Sciatic nerve (tissue), 2 donors: ENCODE results near the gene ACOT13. TPM values are rescaled to one million over a fixed set of nuclear protein-coding genes. Genes with fewer than 3 reads are reported as not detected.
"Not testable (repeated sequence)": the region's sequence is repeated elsewhere in the genome, so short reads cannot be mapped to it uniquely, and the experiment has no call there.

Source experiments
- ATAC-seq: fragments of 200-7000 bp; cut with Tn5 transposase; one replicate; pipeline ENCODE4 v1.9.1; 2020; ENCODE audit warnings: mild to moderate bottlenecking, moderate library complexity
- DNase-seq: peaks from one replicate; pipeline ENCODE4 v3.0.0-alpha.2; 2020; ENCODE audit warnings: low spot score
- intact Hi-C: fragments of 100-400 bp; cut with DNase I; formaldehyde crosslinking; loops from one replicate; pipeline ENCODE4 v1.14.2; 2022
- total RNA-seq: library from RNA; stranded (reverse); fragmentation: NEBNext Ultra II Directional; extraction: Animal tissue kit (Norgen Biotek cat#: 25700); gene quantifications from one replicate; pipeline ENCODE4 v1.2.1, GENCODE V29; 2021
- donor health status: DM: no; HTN: no; CAD: no.
- donor health status: DM: no; HTN: no; CAD: no.

The ACOT13 gene
- total RNA-seq, 1 donor from 2014 or later, result 17.3 TPM

GRCh38 chr6:24658573-24659560, 8.0 kb upstream of the ACOT13 start:
- ATAC-seq, result peak; percentile 41
- intact Hi-C loops, result no loop called here
- DNase-seq, result no peak

DNA sequence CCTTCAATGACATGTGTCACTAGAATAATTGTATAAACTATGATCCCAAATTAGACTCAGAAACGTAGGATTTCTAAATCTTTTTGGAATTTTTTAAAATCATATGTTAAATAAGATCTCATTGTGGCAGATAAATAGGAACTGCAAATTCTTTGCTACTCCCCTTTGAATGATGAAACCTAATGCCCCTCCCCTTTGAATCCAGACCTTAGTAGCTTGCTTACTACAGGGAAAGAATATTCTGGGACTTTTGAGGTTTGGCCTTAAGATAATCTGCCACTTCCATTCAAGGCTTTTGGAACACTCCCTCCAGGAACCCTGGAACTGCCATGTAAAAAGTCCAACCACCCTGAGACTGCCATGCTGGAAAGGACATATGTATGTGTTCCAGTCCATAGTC, 7.3 kb upstream of the ACOT13 start:
- intact Hi-C loops, result no loop called here

GRCh38 chr6:24660105-24660504, 6.8 kb upstream of the ACOT13 start:
- intact Hi-C loops, result no loop called here
- ATAC-seq (no peak), DNase-seq (no peak)

More for the DNA sequence above, 7.3 kb upstream of the ACOT13 start:
- DNase-seq, result no peak
- ATAC-seq, result no peak

GRCh38 chr6:24661759-24662158, 5.1 kb upstream of the ACOT13 start:
- ATAC-seq, DNase-seq, intact Hi-C loops: not testable (repeated sequence)

- intact Hi-C loops, result no loop called here
- no peak for DNase-seq
- ATAC-seq, result no peak
These were observed 4.6 kb upstream of the ACOT13 start for GRCh38 chr6:24662236-24662635.

GRCh38 chr6:24663189-24663588, 3.7 kb upstream of the ACOT13 start:
- intact Hi-C loops, result no loop called here
- DNase-seq, result no peak
- no peak for ATAC-seq

- no peak for DNase-seq
- ATAC-seq, result no peak
- intact Hi-C loops, result no loop called here
These were observed 2.6 kb upstream of the ACOT13 start for GRCh38 chr6:24664046-24664987.

DNA sequence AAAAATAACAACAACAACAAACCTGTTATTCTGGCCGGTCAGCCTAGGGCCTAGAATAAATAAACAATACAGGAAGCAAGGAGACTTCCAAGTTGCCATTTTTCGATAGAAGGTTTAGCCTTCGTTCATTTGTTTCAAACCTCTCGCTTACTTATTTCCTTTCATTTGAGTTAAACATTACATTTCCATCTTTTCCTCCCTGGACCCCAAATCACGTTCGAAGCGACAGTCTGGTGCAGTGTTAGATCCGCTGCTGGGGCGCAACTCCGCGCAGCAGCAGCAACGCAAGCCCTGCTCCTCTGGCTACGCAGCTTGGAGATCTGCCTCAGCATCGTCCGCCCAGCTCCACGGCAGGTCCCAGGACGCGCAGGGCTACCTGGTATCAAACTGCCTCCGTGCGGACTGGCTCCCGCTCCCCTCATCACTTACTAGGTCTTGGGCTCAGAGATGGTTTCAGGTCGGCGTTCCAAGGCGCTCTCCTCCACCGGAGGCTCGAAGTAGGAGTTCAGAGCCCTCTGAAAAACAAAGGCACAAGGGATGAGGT, 708 bp upstream of the ACOT13 start:
- ATAC-seq, result peak; percentile 48
- DNase-seq, result peak; percentile 65
- intact Hi-C loops, result no loop called here

DNA sequence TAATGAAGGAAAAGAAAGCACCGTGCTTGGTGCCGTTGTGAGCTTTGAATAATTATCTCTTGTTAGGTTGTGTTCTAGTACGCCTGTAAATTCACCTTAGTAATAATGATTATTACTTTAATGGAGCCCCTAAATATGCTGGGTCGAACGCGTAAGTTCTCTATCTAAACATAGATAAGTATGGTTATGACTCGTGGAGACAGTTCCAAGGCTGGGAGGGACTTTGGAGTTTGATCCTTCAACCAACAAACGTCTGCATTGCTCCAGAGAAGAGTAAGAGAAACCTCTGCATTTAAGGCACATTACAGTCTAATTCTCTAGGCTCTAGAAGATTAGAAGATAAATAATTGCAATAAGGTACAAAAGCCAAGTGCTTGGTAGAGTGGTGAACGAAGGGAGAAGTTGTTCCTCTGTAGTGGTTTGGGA, 514 bp downstream of the ACOT13 start:
- intact Hi-C loops, result no loop called here
- ATAC-seq (no peak), DNase-seq (no peak)

- intact Hi-C loops, DNase-seq, ATAC-seq: not testable (repeated sequence)
These were observed 1.5 kb downstream of the ACOT13 start for GRCh38 chr6:24668066-24668996.

GRCh38 chr6:24668997-24669361, 2.1 kb downstream of the ACOT13 start:
- DNase-seq (no peak), ATAC-seq (no peak)
- intact Hi-C loops, result no loop called here

DNA sequence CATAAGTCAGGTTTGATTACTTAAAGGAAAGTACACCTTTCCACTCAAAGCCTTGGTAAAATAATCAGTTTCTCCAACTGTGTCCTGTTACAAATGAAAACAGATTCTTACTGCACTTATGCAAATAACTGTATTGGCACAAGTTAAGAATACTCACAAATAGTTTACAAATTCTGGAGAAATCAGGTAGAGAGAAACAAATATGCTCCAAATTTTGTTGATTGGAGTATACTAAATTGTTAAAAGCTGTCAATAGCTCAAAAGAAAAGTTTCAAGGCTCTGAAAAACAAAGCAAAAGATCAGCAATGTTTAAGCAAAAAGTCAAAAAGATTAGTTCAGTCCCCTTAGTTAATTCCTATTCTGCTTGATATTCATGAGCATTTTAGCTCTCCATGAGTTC, 3.6 kb downstream of the ACOT13 start:
- DNase-seq, intact Hi-C loops, ATAC-seq: not testable (repeated sequence)

DNA sequence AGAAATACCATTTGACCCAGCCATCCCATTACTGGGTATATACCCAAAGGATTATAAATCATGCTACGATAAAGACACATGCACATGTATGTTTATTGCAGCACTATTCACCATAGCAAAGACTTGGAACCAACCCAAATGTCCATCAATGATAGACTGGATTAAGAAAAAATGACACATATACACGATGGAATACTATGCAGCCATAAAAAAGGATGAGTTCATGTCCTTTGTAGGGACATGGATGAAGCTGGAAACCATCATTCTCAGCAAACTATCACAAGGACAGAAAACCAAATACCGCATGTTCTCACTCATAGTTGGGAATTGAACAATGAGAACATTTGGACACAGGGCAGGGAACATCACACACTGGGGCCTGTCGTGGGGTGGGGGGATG, 4.2 kb downstream of the ACOT13 start:
- intact Hi-C loops, ATAC-seq, DNase-seq: not testable (repeated sequence)

DNA sequence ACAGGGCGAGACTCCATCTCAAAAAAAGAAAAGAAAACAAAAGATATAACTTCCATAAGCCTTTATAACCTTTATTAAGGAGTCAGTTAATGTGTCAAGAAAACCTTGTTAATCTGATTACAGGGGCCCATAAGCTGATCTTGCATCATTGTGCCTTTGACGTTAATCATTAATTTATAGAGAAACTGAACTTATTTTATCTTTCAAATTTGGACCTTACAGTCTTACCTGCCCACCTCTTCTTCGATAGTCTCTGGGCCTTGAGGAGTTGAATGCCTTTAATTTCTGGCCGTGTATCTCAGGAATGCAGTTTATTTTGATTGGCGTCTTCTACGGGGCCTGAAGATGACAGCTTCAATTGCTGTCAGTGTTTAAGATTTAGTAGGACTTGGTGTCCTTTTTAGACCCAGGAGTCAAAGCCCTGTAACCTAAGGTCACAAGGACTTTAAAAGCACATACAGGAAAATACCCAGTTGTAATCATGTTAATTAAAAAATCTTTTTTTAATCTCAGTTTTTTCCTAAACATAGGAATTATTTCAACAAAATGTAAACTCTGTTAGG, 5.8 kb downstream of the ACOT13 start:
- ATAC-seq (no peak), DNase-seq (no peak)
- intact Hi-C loops, result no loop called here

DNA sequence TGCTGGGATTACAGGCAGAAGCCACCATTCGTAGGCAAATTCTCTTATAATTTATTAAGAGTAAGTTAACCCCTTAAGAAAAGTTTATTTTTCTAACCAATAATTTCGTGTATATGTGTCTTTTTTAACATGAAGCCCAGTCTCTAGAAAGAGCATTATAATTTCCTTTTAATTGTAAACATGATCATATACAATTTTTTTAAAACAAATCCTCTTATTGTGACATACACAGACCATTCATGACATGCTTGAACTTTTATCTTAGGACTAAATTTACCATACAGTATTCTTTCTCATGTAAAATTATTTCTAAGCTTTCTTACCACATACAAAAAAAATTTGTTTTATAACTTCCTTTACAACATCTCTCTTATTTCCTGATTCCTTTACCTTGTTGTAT, 6.7 kb downstream of the ACOT13 start:
- DNase-seq (no peak), ATAC-seq (no peak)
- intact Hi-C loops, result no loop called here

DNA sequence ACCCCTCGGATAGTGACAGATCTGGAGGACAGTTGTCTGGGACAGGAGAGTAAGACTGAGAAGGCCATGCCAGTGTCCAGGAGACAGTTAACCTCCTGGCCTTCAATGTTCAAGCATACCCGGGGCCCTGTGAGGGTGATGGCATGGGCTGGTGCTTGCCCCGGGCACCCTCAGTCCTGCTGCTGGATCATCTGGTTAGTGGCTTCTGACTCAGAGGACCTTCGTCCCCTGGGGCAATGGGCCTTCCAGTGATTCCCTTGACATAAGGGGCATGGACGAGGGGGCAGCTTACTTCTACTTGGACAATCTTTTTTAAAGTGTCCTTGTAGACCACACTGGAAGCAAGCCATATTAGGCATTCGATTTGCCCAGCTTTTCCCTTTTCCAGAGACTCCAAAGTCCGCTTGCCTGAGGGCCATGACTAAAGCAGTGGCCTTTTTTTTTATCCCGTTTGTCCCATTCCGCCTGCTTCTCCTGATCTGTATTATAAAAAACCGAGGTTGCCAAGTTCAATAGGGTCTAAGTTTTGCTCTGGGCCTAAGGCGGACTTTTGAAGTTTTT, 12.0 kb downstream of the ACOT13 start:
- ATAC-seq, DNase-seq, intact Hi-C loops: not testable (repeated sequence)

- no peak for DNase-seq
- no peak for ATAC-seq
- intact Hi-C loops, result no loop called here
These were observed 13.7 kb downstream of the ACOT13 start for GRCh38 chr6:24680582-24680981.
